ENCODE results near the gene LAPTM5.

LAPTM5 gene

GRCh38 chr1:30754684-30755171, 2.8 kb downstream of the LAPTM5 start:
- Histone ChIP-seq H3K9me3 (ENCODE audit: control insufficient read depth, insufficient read depth, low read length) (no peaks in the 10 kb centered on the region), H3K36me3 (ENCODE audit: control insufficient read depth, insufficient read depth, low read length) (no peaks in the 10 kb centered on the region), H3K4me3 (ENCODE audit: low read length) (no peak overlapping the region), H3K27ac (ENCODE audit: low read length) (no peak overlapping the region), H3K27me3 (ENCODE audit: control insufficient read depth, insufficient read depth, low read length) (no peaks in the 10 kb centered on the region), H3K4me1 (ENCODE audit: control insufficient read depth, insufficient read depth, low read length) (no peaks in the 10 kb centered on the region; the same call in 1 of the 2 replicates)
- DNase-seq (ENCODE audit: low read depth, low spot score) = no peak
- no CpG with 5 or more reads among the region's 9 CpGs for WGBS (ENCODE audit: insufficient coverage, insufficient read length)

DNA sequence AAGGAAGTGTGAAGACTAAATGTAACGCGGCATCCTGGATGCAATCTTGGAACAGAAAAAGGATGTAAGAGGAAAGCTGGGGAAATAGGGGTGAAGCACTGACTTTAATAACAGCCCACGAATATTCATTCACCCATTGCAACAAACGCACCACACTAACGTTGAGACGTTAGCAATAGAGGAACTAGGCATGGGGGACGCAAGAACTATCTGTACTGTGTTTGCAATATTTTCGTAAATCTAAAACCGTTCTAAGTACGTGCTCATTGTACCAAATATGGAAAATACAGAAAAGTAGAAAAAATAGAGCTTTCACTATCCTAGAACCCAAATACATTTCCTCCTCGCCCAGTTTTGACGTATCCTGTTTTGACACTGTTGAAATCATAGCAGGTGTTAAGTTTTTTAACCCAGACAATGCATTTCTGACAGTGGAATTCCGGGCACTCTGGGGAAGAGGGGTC, 3.9 kb downstream of the LAPTM5 start:
- H3K4me1 ChIP-seq (ENCODE audit: control insufficient read depth, insufficient read depth, low read length) = no peaks in the 10 kb centered on the region; the same call in 1 of the 2 replicates
- no peak overlapping the region for H3K4me3 ChIP-seq (ENCODE audit: low read length)
- DNase-seq (ENCODE audit: low read depth, low spot score) = no peak
- H3K27me3 ChIP-seq (ENCODE audit: control insufficient read depth, insufficient read depth, low read length) = no peaks in the 10 kb centered on the region
- no peaks in the 10 kb centered on the region for H3K36me3 ChIP-seq (ENCODE audit: control insufficient read depth, insufficient read depth, low read length)
- H3K27ac ChIP-seq (ENCODE audit: low read length) = no peak overlapping the region
- no CpG with 5 or more reads among the region's 13 CpGs for WGBS (ENCODE audit: insufficient coverage, insufficient read length)
- H3K9me3 ChIP-seq (ENCODE audit: control insufficient read depth, insufficient read depth, low read length) = no peaks in the 10 kb centered on the region

GRCh38 chr1:30753118-30753517, 4.5 kb downstream of the LAPTM5 start:
- H3K4me3 ChIP-seq (ENCODE audit: low read length) = no peak overlapping the region
- no peak overlapping the region for H3K27ac ChIP-seq (ENCODE audit: low read length)
- no peaks in the 10 kb centered on the region for H3K27me3 ChIP-seq (ENCODE audit: control insufficient read depth, insufficient read depth, low read length)
- DNase-seq (ENCODE audit: low read depth, low spot score) = no peak
- H3K36me3 ChIP-seq (ENCODE audit: control insufficient read depth, insufficient read depth, low read length) = no peaks in the 10 kb centered on the region
- no peaks in the 10 kb centered on the region; the same call in 1 of the 2 replicates for H3K4me1 ChIP-seq (ENCODE audit: control insufficient read depth, insufficient read depth, low read length)
- WGBS (ENCODE audit: insufficient coverage, insufficient read length) = no CpG with 5 or more reads among the region's 3 CpGs
- no peaks in the 10 kb centered on the region for H3K9me3 ChIP-seq (ENCODE audit: control insufficient read depth, insufficient read depth, low read length)

GRCh38 chr1:30752651-30752908, 5.0 kb downstream of the LAPTM5 start:
- no peak for DNase-seq (ENCODE audit: low read depth, low spot score)
- H3K27ac ChIP-seq (ENCODE audit: low read length) = no peak overlapping the region
- no peaks in the 10 kb centered on the region for H3K36me3 ChIP-seq (ENCODE audit: control insufficient read depth, insufficient read depth, low read length)
- no peaks in the 10 kb centered on the region for H3K9me3 ChIP-seq (ENCODE audit: control insufficient read depth, insufficient read depth, low read length)
- WGBS (ENCODE audit: insufficient coverage, insufficient read length) = no CpG with 5 or more reads among the region's 9 CpGs
- H3K4me3 ChIP-seq (ENCODE audit: low read length) = no peak overlapping the region
- no peaks in the 10 kb centered on the region; the same call in 1 of the 2 replicates for H3K4me1 ChIP-seq (ENCODE audit: control insufficient read depth, insufficient read depth, low read length)
- no peaks in the 10 kb centered on the region for H3K27me3 ChIP-seq (ENCODE audit: control insufficient read depth, insufficient read depth, low read length)

DNA sequence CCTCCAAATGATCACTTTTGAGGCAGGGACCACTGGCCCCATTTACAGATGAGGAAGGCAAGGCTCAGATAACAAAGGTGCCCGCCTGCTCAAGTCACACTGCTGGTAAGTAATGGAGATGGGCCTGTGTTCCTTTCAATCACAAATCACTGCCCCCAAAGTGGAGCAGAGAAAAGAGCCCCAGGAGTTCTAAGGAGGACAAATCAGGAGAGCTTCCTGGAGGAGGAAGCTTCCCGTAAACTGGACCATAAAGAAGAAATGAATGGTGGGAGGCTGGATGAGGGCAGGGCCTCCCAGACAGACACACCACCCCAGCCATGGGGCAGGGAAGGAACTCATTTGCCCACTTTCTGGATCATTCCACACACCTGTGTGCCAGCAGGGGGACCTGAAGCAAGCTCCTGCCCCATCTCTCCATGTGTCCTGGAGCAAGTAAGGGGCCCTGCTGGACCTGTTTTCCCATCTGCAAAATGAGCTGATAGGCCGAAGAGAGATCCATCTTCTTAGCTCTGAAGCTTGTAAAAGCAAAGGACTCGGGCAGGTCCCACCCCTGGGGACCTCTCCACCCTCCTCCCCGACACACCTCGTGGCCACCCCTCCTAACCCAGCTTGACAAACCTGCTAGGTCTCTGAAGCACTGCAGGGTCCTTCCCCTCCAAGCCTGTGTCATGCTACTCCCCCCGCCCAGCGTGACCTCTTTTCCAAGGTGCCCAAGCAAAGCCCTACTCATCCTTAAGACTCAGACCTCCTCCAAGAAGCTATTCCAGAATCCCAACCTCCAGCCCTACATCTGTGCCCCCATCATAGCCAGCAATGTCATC, 5.5 kb downstream of the LAPTM5 start:
- Histone ChIP-seq H3K27me3 (ENCODE audit: control insufficient read depth, insufficient read depth, low read length) (no peaks in the 10 kb centered on the region), H3K9me3 (ENCODE audit: control insufficient read depth, insufficient read depth, low read length) (no peaks in the 10 kb centered on the region), H3K4me3 (ENCODE audit: low read length) (no peak overlapping the region), H3K36me3 (ENCODE audit: control insufficient read depth, insufficient read depth, low read length) (no peaks in the 10 kb centered on the region), H3K4me1 (ENCODE audit: control insufficient read depth, insufficient read depth, low read length) (no peaks in the 10 kb centered on the region; the same call in 1 of the 2 replicates), H3K27ac (ENCODE audit: low read length) (no peak overlapping the region)
- DNase-seq (ENCODE audit: low read depth, low spot score) = no peak
- WGBS (ENCODE audit: insufficient coverage, insufficient read length) = no CpG with 5 or more reads among the region's 8 CpGs

DNA sequence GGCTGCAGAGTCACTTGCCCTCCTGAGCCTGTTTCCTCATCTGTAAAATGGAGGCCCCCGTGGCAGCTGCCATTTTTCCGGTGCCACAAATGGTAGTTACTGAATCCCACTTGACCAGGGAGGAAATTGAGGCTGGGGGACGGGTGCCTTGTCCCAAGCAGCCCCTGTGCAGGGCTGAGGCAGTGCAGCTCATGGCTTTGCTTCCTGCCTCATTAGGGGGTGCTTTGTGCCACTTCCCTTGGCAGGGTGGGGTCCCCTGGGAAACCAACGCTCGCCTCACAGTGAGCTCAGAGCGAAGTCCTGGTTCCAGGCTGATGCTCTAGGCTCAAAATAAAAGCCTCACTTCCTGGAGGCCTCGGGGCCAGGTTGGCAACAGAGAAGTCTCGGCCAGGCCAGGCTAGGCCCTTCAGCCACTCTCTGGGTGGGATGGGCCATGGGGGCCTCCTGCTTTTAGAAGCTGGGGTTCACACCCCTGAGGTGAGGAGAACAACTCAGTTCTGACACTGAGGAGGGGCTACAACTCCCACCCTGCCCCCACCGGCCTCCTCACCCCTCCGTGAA, 6.8 kb downstream of the LAPTM5 start:
- Histone ChIP-seq H3K27ac (ENCODE audit: low read length) (no peak overlapping the region), H3K4me3 (ENCODE audit: low read length) (no peak overlapping the region), H3K27me3 (ENCODE audit: control insufficient read depth, insufficient read depth, low read length) (no peaks in the 10 kb centered on the region), H3K9me3 (ENCODE audit: control insufficient read depth, insufficient read depth, low read length) (no peaks in the 10 kb centered on the region), H3K4me1 (ENCODE audit: control insufficient read depth, insufficient read depth, low read length) (no peaks in the 10 kb centered on the region; the same call in 1 of the 2 replicates), H3K36me3 (ENCODE audit: control insufficient read depth, insufficient read depth, low read length) (no peaks in the 10 kb centered on the region)
- WGBS (ENCODE audit: insufficient coverage, insufficient read length) = no CpG with 5 or more reads among the region's 10 CpGs
- no peak for DNase-seq (ENCODE audit: low read depth, low spot score)

DNA sequence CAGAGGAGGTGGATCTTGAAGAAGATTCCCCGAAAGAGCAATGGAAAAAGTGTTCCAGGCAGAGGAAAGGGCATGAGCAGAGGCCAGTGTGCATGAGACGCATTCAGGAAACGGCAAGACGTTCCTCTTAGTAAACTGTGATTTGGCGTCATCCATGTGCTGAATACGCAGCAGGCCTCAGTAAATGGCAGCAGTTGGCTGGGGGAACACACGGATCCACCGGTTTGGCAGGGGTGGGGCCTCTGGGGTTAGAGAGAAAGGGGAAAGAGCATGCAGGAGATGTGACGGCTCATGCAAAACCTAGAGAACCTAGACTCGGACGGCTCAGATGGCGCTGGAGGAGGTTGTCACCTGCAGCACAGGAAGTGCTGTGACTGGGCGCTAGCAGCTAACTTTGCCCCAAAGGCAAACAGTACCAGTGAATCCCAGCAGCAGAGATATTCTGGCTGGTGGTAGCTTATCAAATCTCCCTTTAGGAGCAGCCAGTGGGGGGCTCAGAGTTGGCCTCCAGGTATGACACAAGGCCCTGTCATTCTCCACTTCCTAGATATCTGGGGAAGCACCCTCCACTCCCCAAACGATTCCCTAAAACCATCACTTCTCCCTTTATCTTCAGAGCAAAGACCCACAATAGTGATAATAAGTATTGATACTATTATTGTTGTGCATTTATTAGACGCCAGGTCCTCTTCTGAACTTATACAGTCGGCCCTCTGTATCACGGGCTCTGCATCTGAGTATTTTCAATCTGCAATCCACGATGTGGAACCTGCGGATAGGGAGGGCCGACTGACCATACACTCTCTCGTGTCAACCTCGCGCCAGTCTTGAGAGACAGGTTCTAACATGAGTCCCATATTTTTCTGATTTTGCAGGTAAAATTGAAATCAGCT, 7.6 kb downstream of the LAPTM5 start:
- no peaks in the 10 kb centered on the region; the same call in 1 of the 2 replicates for H3K4me1 ChIP-seq (ENCODE audit: control insufficient read depth, insufficient read depth, low read length)
- H3K27me3 ChIP-seq (ENCODE audit: control insufficient read depth, insufficient read depth, low read length) = no peaks in the 10 kb centered on the region
- WGBS (ENCODE audit: insufficient coverage, insufficient read length) = no CpG with 5 or more reads among the region's 23 CpGs
- H3K4me3 ChIP-seq (ENCODE audit: low read length) = no peak overlapping the region
- no peak overlapping the region for H3K27ac ChIP-seq (ENCODE audit: low read length)
- no peaks in the 10 kb centered on the region for H3K9me3 ChIP-seq (ENCODE audit: control insufficient read depth, insufficient read depth, low read length)
- no peak for DNase-seq (ENCODE audit: low read depth, low spot score)
- no peaks in the 10 kb centered on the region for H3K36me3 ChIP-seq (ENCODE audit: control insufficient read depth, insufficient read depth, low read length)

DNA sequence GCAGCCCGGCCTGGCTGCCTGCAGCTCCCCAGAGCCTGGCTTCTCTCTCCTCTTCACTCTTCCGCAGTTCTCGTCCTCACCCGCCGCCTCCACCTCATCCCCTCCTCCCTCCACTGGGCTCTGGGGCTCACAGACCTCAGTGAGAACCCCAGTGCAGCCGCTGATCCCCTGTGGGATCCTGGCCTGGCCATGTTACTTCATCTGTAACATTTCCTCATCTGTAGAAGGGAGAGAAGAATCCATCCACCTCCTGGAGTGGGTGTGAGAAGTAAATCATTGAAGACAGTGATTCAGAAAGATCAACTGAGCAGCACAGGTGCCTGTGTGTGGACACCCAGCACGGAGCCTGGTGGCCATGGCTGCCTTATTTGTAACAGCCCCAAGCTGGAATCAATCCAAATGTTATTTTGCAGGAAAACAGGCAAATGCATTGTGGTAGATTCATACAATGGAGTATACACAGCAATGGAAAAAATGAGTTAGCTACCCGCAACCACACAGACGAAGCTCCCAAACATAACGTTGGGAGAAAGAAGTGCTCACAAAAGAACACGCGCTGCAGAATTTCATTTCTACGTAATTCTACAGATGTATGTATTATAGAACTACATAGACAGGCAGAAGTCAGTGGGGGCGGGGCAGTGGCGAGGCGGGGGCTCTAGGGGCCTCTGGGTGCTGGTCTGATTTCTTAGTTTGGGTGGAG, 8.7 kb downstream of the LAPTM5 start:
- Histone ChIP-seq H3K27me3 (ENCODE audit: control insufficient read depth, insufficient read depth, low read length) (no peaks in the 10 kb centered on the region), H3K4me1 (ENCODE audit: control insufficient read depth, insufficient read depth, low read length) (no peaks in the 10 kb centered on the region; the same call in 1 of the 2 replicates), H3K36me3 (ENCODE audit: control insufficient read depth, insufficient read depth, low read length) (no peaks in the 10 kb centered on the region), H3K4me3 (ENCODE audit: low read length) (no peak overlapping the region), H3K9me3 (ENCODE audit: control insufficient read depth, insufficient read depth, low read length) (no peaks in the 10 kb centered on the region), H3K27ac (ENCODE audit: low read length) (no peak overlapping the region)
- no peak for DNase-seq (ENCODE audit: low read depth, low spot score)
- no CpG with 5 or more reads among the region's 16 CpGs for WGBS (ENCODE audit: insufficient coverage, insufficient read length)

DNA sequence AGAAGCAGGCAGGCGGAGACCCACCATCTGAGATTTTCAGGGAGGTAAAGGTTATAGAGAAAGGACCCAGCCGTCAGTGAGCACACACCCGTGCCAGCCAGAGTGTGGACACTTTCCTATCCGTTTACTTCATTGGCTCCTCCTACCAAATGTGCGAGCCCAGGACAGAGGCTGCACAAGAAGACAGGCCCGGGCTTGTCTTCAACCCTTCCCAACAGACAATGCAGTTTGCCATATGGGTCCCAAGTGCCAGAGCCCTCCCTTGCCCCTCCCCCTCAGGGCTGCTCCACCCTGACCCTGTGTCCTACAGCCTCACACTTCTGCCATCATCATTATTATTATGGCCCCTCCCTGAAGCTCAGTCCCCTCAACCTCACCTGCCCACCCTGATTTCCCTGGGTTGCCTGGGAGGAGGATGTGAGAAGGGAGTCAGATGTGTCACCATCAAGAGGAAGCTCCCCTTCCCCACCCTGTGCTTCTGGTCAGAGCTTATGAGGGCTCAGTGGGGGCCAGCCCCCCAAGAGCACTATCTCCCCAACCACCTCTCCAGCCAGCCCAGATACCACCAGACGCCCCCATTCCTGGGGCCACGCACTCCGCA, 9.4 kb downstream of the LAPTM5 start:
- H3K4me3 ChIP-seq (ENCODE audit: low read length) = no peak overlapping the region
- DNase-seq (ENCODE audit: low read depth, low spot score) = no peak
- WGBS (ENCODE audit: insufficient coverage, insufficient read length) = no CpG with 5 or more reads among the region's 9 CpGs
- no peaks in the 10 kb centered on the region for H3K36me3 ChIP-seq (ENCODE audit: control insufficient read depth, insufficient read depth, low read length)
- H3K27ac ChIP-seq (ENCODE audit: low read length) = no peak overlapping the region
- H3K9me3 ChIP-seq (ENCODE audit: control insufficient read depth, insufficient read depth, low read length) = no peaks in the 10 kb centered on the region
- H3K27me3 ChIP-seq (ENCODE audit: control insufficient read depth, insufficient read depth, low read length) = no peaks in the 10 kb centered on the region
- H3K4me1 ChIP-seq (ENCODE audit: control insufficient read depth, insufficient read depth, low read length) = no peaks in the 10 kb centered on the region; the same call in 1 of the 2 replicates
